GM20000 (cell line): ENCODE measurements around the gene TMEM59L.

Source experiments
- DNase-seq: peaks from one replicate; pipeline ENCODE4 v3.0.0; 2012; ENCODE audit warnings: low spot score
- CTCF ChIP-seq: IDR thresholded peaks from 2 replicates; pipeline ENCODE4 v1.5.1; 2012; ENCODE audit warnings: mild to moderate bottlenecking, control low read depth; ENCODE audit errors: extremely low read depth, missing control alignments

TMEM59L gene

GRCh38 chr19:18629166-18630088 lies 16.8 kb downstream of the TMEM59L start:
- no peak for TF ChIP-seq CTCF
- DNase-seq: no peak

- no peak for DNase-seq
Observed at GRCh38 chr19:18633321-18633720, 20.7 kb downstream of the TMEM59L start.

GRCh38 chr19:18634612-18635297 lies 22.1 kb downstream of the TMEM59L start:
- no peak for TF ChIP-seq CTCF
- DNase-seq: no peak

More at GRCh38 chr19:18633321-18633720, 20.7 kb downstream of the TMEM59L start:
- TF ChIP-seq CTCF: no peak

- no peak for DNase-seq
- no peak for TF ChIP-seq CTCF
Observed at GRCh38 chr19:18635831-18636182, 23.1 kb downstream of the TMEM59L start.

GRCh38 chr19:18636183-18636968 lies 23.7 kb downstream of the TMEM59L start:
- no peak for TF ChIP-seq CTCF
- DNase-seq: peak; percentile 99

GRCh38 chr19:18636969-18637629 lies 24.4 kb downstream of the TMEM59L start, which contains the start of gene KLHL26:
KLHL26 (plus strand) TSS chr19:18637028; CDS start chr19:18637055, 27 bp downstream.
- TF ChIP-seq CTCF: no peak

More at GRCh38 chr19:18636969-18637629, 24.4 kb downstream of the TMEM59L start, which contains the start of gene KLHL26:
- no peak for DNase-seq
